GM19452 (cell line): Measurements from ENCODE around the gene SULT2B1.

Experiments used
- ATAC-seq: cut with Tn5 transposase; IDR thresholded peaks from one replicate; pipeline ENCODE4 v1.9.1; 2021; ENCODE audit not compliant: unreplicated experiment

SULT2B1 gene

GRCh38 chr19:48646722-48647216 is 94.8 kb downstream of the SULT2B1 start:
- no peak for ATAC-seq

DNA sequence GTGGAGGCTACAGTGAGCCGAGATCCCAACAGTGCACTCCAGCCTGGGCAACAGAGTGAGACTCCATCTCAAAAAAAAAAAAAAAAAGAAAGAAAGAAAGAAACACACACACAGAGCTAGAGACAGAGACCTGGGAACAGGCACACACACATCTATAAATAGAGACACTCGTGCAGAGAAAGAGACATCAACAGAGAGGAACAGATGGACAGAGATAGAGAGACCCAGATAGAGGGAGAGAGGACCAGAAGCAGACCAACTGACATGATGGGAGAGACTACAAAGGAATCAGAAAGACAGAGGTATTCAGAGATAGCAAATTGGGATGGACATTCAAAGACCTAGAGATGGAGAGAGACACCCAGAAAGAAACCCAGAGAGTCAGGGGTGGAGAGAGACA is 96.2 kb downstream of the SULT2B1 start:
- ATAC-seq, result no peak
